A549 (cell line): ENCODE data around the gene GRID2.

Experiments
- CHD2 ChIP-seq: fragments of 150-350 bp; IDR thresholded peaks from 2 replicates; pipeline ENCODE4 v1.6.1; 2014; ENCODE audit warnings: low read length; ENCODE audit not compliant: partially characterized antibody
- JUN ChIP-seq, 2 experiments: fragments of >200 bp; sonication (Bioruptor Twin); formaldehyde crosslinking; IDR thresholded peaks; 2 replicates in 1 of 2; 3 replicates in 1 of 2; pipeline ENCODE4 v1.6.1; 2016 to 2017
- MYC ChIP-seq: IDR thresholded peaks from 2 replicates; pipeline ENCODE4 v1.6.1; 2012; ENCODE audit warnings: mild to moderate bottlenecking, inconsistent platforms, low read length, improper control_type of control experiment, borderline replicate concordance
- NFE2L2 ChIP-seq: fragments of 150-350 bp; conservative IDR thresholded peaks from 2 replicates; pipeline ENCODE4 v1.6.1; 2014; ENCODE audit warnings: low read length
- RARB ChIP-seq: fragments of 250-450 bp; sonication (Bioruptor Pico); IDR thresholded peaks from 2 replicates; pipeline ENCODE4 v1.8.0; 2021; ENCODE audit warnings: mild to moderate bottlenecking, moderate library complexity
- RNF2 ChIP-seq: fragments of 200-600 bp; sonication (generic); IDR thresholded peaks from 2 replicates; pipeline ENCODE4 v1.6.1; 2016; ENCODE audit warnings: low read depth, mild to moderate bottlenecking, antibody characterized with exemption, moderate library complexity, borderline replicate concordance
- TF ChIP-seq, protein P1 (sequence below): fragments of >200 bp; sonication (Bioruptor Twin); formaldehyde crosslinking; IDR thresholded peaks from 3 replicates; pipeline ENCODE4 v1.5.1; 2016

DNA sequence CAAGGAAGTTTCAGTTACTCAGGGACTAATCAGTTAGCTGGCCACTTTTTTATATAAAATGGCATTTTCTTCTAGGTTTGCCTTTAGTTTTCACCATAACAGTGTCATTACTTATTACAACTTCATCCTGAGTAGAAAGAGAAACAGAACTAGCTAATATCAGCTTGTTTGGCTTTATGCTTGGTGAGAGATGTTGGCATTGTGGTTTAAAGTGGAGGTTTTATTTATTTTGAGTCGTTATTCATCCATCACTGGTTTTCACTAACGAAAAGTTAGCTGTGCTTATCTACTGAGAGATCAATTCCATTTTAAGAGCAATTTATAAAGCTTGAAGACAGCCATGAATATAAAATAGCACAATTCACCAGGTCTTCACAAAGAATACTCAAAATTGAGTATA, 714.5 kb downstream of the GRID2 start:
- TF ChIP-seq, protein P1, sequence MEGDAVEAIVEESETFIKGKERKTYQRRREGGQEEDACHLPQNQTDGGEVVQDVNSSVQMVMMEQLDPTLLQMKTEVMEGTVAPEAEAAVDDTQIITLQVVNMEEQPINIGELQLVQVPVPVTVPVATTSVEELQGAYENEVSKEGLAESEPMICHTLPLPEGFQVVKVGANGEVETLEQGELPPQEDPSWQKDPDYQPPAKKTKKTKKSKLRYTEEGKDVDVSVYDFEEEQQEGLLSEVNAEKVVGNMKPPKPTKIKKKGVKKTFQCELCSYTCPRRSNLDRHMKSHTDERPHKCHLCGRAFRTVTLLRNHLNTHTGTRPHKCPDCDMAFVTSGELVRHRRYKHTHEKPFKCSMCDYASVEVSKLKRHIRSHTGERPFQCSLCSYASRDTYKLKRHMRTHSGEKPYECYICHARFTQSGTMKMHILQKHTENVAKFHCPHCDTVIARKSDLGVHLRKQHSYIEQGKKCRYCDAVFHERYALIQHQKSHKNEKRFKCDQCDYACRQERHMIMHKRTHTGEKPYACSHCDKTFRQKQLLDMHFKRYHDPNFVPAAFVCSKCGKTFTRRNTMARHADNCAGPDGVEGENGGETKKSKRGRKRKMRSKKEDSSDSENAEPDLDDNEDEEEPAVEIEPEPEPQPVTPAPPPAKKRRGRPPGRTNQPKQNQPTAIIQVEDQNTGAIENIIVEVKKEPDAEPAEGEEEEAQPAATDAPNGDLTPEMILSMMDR = no peak
- TF ChIP-seq RNF2 (no peak), MYC (no peak), JUN (IDR thresholded peaks at IDR 0.05) (no peak), NFE2L2 (no peak), RARB (CRISPR knock-in tag) (no peak), CHD2 (no peak)
